ENCODE data around the gene ST13. TPM values are rescaled to one million over a fixed set of nuclear protein-coding genes. Genes with fewer than 3 reads are reported as not detected.
A peak's percentile ranks its signal among the peaks of the same experiment; 100 is the strongest.

ST13 gene
- total and polyA plus RNA-seq, 9 of the 15 experiments (the other 6 are each of a cell fraction or from before 2014, with no cell fraction given): 53.6 to 311 (median 195) TPM

DNA sequence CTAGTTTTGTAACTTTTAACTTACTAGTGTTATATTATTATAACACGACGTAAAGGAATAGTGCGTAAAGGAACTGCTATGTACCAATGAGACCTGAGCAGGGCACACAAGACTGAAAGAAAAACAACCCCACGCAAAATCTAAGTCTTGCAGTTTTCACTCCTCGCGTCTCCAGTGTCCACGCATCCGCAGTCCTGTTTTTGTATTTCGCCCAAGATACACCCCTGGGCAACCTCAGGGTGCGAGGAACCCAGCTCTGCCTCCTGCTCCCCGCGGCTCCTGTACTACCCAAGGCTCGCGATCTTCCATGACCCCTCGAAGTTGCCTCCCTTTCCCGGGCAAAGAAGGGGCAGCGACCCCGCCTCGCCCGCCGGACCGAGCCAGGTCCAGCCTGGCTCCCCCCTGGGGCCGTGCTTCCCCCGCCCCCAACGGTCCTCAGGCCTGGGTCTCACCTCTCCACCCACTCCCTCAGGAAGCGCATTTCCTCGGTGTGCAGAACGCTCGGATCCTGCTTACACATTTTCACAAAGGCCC is 393 bp downstream of the ST13 start (continued):
- TF ChIP-seq, protein P1, sequence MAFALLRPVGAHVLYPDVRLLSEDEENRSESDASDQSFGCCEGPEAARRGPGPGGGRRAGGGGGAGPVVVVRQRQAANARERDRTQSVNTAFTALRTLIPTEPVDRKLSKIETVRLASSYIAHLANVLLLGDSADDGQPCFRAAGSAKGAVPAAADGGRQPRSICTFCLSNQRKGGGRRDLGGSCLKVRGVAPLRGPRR (CRISPR knock-in tag; IDR thresholded peaks at IDR 0.05): no peak
- no peak for TF ChIP-seq HDAC2 (IDR thresholded peaks at IDR 0.05)
- TF ChIP-seq BRD4 (IDR thresholded peaks at IDR 0.05): 0 out of 2 replicates have a peak, but pooled peaks have one; percentile 15
- TF ChIP-seq GATAD2B (IDR thresholded peaks at IDR 0.05; ENCODE audit: borderline replicate concordance): no peak
- 0 out of 4 replicates have a peak, but pooled peaks of 1 of the 2 experiments have one; percentile 40 for TF ChIP-seq MAZ (CRISPR knock-in tag; conservative IDR thresholded peaks at IDR 0.05 in 1 of 2, IDR thresholded peaks at IDR 0.05 in 1 of 2)
- TF ChIP-seq ELF2 (CRISPR knock-in tag; IDR thresholded peaks at IDR 0.05): peak; percentile 12; the same call in 1 of the 2 replicates
- TF ChIP-seq, protein P2, sequence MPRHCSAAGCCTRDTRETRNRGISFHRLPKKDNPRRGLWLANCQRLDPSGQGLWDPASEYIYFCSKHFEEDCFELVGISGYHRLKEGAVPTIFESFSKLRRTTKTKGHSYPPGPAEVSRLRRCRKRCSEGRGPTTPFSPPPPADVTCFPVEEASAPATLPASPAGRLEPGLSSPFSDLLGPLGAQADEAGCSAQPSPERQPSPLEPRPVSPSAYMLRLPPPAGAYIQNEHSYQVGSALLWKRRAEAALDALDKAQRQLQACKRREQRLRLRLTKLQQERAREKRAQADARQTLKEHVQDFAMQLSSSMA (CRISPR knock-in tag; IDR thresholded peaks at IDR 0.05): no peak
- no peak for TF ChIP-seq NFRKB (IDR thresholded peaks at IDR 0.05; ENCODE audit: low read depth)
- TF ChIP-seq, protein P3, sequence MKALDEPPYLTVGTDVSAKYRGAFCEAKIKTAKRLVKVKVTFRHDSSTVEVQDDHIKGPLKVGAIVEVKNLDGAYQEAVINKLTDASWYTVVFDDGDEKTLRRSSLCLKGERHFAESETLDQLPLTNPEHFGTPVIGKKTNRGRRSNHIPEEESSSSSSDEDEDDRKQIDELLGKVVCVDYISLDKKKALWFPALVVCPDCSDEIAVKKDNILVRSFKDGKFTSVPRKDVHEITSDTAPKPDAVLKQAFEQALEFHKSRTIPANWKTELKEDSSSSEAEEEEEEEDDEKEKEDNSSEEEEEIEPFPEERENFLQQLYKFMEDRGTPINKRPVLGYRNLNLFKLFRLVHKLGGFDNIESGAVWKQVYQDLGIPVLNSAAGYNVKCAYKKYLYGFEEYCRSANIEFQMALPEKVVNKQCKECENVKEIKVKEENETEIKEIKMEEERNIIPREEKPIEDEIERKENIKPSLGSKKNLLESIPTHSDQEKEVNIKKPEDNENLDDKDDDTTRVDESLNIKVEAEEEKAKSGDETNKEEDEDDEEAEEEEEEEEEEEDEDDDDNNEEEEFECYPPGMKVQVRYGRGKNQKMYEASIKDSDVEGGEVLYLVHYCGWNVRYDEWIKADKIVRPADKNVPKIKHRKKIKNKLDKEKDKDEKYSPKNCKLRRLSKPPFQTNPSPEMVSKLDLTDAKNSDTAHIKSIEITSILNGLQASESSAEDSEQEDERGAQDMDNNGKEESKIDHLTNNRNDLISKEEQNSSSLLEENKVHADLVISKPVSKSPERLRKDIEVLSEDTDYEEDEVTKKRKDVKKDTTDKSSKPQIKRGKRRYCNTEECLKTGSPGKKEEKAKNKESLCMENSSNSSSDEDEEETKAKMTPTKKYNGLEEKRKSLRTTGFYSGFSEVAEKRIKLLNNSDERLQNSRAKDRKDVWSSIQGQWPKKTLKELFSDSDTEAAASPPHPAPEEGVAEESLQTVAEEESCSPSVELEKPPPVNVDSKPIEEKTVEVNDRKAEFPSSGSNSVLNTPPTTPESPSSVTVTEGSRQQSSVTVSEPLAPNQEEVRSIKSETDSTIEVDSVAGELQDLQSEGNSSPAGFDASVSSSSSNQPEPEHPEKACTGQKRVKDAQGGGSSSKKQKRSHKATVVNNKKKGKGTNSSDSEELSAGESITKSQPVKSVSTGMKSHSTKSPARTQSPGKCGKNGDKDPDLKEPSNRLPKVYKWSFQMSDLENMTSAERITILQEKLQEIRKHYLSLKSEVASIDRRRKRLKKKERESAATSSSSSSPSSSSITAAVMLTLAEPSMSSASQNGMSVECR (CRISPR knock-in tag; IDR thresholded peaks at IDR 0.05): no peak; the same call in 1 of the 2 replicates
- no peak for TF ChIP-seq SLC30A9 (CRISPR knock-in tag; IDR thresholded peaks at IDR 0.05)
- TF ChIP-seq SUPT5H (IDR thresholded peaks at IDR 0.05): 0 out of 2 replicates have a peak, but pooled peaks have one; percentile 60
- 0 out of 2 replicates have a peak, but pooled peaks have one; percentile 16 for TF ChIP-seq SMARCA4 (IDR thresholded peaks at IDR 0.05)
- peak in 1 of 2 experiments; percentile 84; a peak in 2 of 4 replicates for TF ChIP-seq HDAC1 (IDR thresholded peaks at IDR 0.05)
- no peak for TF ChIP-seq MCM5 (IDR thresholded peaks at IDR 0.05; ENCODE audit: low read depth)
- TF ChIP-seq, protein P4, sequence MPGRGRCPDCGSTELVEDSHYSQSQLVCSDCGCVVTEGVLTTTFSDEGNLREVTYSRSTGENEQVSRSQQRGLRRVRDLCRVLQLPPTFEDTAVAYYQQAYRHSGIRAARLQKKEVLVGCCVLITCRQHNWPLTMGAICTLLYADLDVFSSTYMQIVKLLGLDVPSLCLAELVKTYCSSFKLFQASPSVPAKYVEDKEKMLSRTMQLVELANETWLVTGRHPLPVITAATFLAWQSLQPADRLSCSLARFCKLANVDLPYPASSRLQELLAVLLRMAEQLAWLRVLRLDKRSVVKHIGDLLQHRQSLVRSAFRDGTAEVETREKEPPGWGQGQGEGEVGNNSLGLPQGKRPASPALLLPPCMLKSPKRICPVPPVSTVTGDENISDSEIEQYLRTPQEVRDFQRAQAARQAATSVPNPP (IDR thresholded peaks at IDR 0.05; ENCODE audit: borderline replicate concordance, insufficient read depth, insufficient read length): no peak
- no peak for TF ChIP-seq SMAD3 (CRISPR knock-in tag; conservative IDR thresholded peaks at IDR 0.05)
- no peak for TF ChIP-seq ZNF384 (IDR thresholded peaks at IDR 0.05; ENCODE audit: low read depth, low read length)
- no peak for TF ChIP-seq CREBBP (IDR thresholded peaks at IDR 0.05; ENCODE audit: low read depth, low read length)
- TF ChIP-seq FOXK2 (conservative IDR thresholded peaks at IDR 0.05 in 1 of 2, IDR thresholded peaks at IDR 0.05 in 1 of 2; ENCODE audit: low read depth in 2 of 2): no peak
- TF ChIP-seq ZNF436 (CRISPR knock-in tag; IDR thresholded peaks at IDR 0.05): no peak
- TF ChIP-seq FUS (optimal IDR thresholded peaks at IDR 0.05; ENCODE audit: low read depth, low read length): no peak
- no peak for TF ChIP-seq ZNF696 (CRISPR knock-in tag; conservative IDR thresholded peaks at IDR 0.05)
- TF ChIP-seq ERF (CRISPR knock-in tag; IDR thresholded peaks at IDR 0.05): no peak
- no peak for TF ChIP-seq ZNF507 (tag; conservative IDR thresholded peaks at IDR 0.05)
- TF ChIP-seq KLF1 (tag; IDR thresholded peaks at IDR 0.05): no peak
- no peak for TF ChIP-seq BRD9 (IDR thresholded peaks at IDR 0.05; ENCODE audit: low read depth, partially characterized antibody)

Data from K562 (cell line).